SKM-1 treated with dmso at 0.1 percent for 144 hours (cell line): ENCODE measurements around the gene NGEF.

Source experiments
- DNase-seq: peaks from one replicate; lab custom pipeline; 2025; ENCODE audit not compliant: unreplicated experiment; lab: John Stamatoyannopoulos, UW

Gene NGEF

DNA sequence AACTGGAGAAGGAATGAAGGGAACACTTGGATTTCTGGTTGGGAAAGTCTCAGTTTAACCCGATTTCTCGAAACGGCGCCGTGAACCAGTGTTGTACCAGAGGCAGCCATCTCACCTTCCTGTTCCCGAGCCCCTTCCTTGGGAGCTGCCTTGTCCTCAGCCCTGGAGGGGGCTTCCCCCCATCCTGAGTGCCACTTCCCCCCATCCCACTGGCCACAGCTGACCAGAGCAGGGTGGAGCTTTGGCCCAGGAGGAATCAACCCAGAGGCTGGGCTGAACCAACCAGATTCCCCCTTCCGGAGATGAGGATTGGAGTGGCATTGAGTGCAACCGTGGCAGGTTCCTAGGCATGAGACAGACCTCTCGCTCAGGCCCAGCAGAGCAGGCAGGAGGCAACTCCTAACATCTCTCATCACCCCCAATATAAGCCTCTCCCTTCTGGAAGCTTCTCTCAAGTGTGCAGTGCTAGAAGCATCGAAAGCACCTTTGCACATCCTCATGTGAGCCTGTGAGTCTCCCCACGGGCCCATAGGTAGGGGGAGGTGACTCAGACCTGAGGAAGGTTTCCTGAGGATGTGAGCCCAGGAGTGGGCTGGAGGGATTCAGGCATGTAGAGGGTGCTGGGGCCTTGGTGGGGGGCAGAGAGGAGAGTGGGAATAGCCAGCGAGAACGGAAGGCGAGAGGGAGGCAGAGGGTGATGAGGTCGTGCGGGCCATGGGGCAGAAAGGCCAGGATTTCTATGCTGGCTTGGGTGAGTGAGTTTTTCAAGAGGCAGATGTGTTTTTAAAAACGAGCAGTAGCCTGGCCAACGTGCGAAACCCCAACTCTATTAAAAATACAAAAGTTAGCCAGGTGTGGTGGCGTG is 11.9 kb downstream of the NGEF start:
- DNase-seq = no peak

DNA sequence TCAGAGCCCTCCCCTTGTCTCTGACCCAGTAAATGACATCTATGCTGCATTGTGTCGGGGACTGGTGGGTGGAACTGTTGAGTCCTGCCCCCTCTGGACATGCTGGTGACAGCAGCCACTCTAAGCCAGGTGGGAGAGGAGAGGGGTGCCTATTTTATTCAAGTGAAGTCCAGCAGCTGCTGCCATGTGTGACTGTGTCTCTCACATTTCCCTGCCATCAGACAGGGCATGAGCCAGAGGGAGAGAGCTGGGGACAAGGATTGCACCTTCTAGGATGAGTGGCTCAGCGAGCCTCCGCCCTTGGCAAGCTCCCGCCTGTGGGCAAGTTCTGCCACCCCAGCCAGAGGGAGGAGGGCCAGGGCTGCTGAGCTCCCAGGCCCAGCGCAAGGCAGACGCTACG is 13.7 kb downstream of the NGEF start:
- no peak for DNase-seq

DNA sequence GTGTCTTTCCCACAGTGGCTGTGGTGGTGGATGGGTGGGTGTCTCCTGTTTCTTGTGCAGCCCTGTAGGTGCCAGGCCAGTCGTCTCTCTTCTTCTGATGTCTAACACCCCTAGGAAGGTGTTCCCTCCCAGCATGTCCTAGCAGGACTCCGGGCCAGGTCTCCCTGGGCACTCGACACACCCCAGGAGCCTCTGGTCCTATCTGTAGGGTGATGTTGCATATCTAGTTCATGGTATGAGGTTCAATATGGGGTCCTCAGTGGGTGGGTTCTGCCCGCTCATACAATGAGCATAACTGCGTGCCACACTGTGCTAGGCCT is 14.4 kb downstream of the NGEF start:
- DNase-seq = no peak

DNA sequence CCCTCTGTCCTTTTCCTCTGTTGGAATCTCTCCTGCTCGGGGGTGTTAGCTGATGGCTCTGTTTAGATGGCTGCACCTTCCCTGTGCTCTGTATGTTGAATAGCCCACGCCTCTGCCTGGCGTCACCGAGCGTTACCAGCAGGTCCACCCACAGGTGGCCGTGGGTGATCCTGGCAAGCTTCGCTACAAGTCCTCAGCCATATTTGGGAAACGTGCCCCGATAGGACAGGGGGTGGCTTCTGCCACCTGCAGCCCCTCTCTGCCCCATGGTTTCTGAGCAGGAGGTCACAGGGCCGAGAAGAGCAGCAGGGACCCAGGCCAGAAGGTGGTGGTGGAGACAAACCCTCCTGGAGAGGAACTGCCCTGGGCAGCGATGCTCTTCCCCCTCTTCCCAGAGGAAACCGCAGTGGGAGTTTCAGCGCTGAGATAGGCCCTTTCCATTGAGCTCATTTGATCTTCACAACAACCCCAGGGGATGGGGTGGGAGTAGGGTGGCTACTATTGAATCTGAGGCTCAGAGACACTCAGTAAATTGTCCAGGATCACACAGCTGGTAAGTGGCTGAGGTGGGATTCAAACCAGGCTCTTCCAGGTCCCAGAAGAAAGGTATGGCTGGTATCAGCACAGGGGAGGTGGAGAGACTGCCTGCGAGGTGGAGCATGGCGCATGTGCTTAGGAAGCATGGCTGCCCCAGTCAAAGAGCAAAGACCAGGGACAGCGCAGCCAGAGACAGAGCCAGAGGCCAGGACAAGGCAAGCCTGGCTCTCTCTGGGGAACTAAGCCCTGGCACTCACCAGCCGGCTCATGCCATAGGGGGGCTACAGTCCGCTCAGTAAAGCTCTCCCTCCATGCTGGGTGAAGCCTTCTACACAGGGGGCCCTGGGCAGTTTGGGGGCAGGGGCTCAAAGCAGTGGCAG is 15.0 kb downstream of the NGEF start:
- no peak for DNase-seq

DNA sequence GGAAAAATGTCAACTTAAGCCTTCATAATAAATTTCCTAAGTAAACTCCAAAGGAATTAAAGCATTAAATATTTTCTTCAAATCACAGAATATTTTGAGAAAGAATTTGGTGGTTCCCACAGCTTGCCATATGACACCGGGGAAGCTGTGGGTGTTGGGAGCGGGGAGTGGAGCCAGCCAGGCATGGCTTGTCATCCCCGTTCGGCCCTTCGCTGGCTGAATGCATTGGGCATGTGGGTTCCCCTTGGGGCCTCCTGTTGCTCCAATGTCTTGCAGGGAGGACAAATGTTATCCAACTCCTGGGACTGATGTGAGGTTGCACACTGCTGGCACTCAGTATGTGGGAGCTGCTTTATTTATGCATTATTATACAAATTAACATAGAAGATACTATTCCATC is 18.6 kb downstream of the NGEF start:
- DNase-seq = no peak

DNA sequence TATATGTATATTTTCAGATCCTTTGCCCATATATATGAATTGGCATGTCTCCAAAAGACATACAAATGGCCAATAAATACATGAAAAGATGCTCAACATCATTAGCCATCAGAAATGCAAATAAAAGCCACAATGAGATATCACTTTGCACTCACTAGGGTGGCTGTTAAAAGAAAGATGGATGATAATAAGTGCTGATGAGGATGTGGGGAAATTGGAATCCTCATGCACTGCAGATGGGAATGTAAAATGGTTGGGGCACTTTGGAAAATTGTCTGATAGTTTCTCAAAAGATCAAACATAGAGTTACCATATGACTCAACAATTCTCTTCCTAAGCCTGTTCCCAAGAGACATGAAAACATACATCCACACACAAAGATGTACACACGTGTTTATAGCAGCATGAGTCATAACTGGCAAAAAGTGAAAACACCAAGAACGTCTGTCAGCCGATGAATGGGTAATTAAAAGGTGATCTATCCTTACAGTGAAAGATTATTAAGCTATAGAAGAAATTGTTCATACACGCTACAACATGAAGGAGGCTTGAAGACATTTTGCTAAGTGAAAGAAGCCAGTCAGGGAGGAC is 19.7 kb downstream of the NGEF start:
- DNase-seq = no peak

DNA sequence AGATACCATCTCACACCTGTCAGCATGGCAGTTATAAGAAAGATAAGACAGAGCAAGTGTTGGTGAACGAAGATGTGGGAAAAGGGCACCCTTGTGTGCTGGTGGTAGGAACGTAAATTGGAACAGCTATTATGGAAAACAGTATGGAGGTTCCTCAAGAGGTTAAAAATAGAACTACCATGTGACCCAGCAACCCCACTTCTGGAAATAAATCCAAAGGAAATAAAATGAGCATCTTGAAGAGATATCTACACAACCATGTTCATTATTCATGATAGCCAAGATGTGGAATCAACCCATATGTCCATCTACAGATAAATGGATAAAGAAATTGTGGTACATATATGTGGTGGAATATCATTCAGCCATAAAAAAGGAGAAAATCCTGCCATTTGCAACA is 26.9 kb downstream of the NGEF start:
- DNase-seq = no peak

DNA sequence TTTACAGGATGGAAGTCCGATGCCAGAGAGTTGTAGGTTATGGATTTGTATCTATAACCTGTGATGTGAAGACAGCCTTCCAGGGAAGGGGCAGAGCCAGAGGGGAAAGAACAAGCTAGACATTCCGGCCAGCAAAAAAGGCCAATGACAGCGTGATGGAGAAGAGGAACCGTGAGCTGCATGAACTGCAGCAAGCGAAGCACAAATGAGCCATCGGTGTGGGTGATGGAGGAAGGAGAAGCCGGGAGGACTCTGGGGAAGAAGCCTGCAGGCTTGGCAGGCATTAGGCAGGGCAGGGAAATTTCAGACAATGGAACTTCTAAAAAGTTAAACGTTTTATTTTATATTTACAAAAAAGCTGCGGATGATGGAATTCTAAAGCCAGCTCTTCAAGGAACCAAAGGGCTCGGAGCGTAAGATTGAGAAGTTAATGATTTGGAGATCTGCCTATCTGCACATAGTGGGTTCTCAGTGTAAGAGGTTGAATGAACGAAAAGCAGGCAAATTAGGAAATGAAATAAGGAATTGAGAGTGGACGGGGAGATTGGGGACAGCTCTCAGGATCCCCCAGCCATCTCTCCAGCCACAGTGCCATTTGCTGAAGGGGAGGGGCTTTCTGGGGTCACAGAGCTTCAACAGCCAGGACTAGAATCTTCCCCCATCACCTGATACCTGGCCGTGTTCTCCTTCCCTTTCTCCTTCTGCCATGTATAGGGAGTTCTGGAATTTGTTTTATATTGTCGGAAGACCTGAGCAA is 28.4 kb downstream of the NGEF start:
- DNase-seq = no peak

DNA sequence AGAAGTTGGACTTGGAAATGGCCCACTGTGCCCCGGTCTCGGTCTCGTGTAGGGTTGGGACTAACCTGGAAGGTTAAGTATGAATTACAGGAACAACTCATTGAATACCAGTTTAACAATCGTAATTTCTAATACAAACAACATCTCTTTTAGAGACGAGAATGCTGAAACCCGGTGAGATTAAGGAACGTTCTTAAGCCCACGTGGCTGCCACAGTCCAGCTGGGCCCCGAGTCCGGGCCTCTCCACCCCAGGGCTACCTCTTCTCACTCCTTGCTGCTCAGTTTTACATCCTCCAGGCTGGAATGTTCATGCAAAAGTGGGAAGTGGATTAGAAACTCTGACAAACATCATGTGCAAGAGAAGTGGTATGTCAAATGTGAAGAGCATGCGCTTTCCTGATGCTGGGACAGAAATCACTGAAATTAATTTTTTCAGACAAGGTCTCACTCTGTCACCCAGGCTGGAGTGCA is 29.4 kb downstream of the NGEF start:
- no peak for DNase-seq

DNA sequence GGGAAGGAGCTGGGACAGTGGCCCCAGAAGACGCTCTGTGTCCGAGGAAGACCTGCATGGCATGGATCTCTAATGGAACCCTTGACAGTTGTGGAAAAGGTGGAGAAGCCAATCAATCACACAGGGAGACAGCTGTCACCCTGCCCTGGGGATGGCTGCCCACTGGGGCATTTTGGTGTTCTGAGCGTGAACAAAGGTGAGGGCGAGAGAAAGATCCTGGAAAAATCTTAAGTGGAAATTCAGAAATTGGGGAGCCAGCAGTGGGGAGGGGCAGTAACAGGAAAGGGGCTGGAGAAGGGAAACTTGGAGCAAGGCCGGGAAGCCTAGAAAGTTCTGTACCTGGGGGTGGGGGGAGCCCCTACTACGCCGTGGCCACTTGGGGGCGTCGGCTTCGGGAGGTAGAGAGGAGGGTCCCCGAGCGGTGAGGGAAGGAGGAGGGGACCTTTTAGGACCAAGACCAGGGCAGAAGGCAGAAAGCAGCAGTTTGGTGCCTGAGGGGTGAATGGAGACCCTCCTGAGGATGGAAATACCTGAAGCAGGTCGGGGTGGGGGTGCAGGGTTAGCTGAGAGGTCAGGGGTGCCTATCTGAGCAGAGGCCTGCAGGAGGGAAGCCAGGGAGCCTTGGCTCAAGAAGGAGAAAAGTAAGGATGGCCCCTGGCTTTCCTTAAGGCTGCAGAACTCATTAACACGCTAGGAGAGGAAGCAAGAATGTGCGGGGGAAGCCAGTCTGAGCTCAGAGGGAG is 30.0 kb downstream of the NGEF start:
- no peak for DNase-seq

DNA sequence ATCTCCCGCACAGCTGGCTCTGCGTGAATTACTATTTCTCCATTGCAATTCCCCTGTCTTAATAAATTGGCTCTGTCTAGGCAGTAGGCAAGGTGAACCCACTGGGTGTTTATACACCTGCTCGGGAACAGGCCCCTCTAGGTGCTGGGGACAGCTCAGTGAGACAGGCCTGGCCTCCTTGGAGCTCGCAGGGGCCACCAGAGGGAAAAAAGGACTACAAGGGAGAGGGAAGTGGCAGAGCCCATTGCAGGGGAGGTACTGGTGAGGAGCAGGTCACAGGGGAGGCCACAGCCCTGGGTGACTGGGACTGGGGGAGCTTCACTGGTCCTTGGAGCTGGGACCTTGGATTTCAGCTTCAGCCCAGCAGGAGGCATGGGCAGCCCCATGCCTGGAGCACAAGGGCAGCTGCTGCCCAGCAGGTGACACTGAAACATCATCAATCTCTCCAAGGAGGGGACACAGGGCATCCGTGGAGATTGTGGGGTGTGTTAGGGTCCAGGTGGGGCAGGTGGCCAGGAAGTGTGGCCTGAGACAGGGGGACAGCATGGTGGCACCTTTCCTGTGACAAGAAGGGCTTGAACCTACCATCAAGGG is 31.2 kb downstream of the NGEF start:
- DNase-seq = no peak

DNA sequence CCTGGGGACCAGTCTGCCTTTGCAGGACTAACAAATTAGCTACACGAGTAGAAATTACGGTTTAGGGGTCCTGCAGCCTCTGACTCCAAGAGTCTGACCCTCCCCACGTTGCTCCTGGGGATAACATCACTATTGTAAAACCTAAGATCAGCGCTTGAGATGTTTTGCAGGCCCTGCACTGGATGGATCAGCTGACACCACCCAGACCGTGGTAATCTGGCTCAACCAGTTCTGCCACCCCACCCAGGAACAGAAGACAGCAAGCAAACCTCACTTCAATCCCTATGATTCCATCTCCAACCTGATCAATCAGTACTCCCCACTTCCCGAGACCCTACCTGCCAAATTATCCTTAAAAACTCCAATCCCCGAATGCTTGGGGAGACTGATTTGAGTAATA is 31.7 kb downstream of the NGEF start:
- no peak for DNase-seq

DNA sequence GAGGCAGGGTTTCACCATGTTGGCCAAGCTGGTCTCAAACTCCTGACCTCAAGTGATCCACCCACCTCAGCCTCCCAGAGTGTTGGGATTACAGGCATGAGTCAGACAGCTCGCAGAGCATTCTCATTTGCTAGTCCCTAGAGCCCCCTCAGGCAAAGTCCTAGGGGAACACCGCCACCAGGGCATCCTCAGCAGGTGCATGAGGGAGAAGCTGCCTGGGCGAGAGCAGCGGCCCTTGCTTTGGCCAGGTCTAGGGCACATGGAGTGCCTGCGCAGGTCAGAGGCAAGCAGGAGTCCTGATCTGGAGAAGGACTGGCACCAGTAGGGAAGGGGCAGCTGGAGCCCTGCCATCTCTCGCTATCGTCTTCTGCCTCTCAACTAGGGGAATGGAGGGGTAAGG is 32.4 kb downstream of the NGEF start:
- DNase-seq = no peak

DNA sequence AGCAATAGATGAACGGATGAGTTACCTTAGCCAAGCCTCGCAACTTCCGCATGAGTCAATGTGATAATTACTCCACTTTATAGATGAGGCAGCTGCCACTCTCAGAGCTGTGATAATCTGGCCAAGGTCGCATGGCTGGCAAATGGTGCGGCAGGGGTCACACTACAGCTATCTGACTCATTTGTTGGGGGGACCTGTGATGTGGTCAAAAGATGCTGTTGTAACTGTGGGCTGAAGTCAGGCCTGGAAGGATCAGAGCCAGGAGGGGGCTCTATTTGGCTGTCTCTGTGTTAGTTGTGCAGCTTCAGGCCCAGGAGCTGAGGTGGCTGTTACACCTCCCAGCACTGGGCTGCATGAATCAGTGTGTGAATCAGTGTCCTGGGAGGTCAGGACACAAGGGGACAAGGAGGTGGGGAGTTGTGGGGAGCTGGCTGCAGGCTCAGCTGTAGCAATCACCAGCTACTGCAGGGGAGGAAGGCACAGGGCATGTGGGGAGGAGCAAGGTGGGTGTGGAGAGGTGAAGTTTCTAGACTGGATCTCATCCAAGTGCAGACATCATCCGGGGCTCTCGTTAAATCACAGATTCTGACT is 33.1 kb downstream of the NGEF start:
- DNase-seq = no peak

DNA sequence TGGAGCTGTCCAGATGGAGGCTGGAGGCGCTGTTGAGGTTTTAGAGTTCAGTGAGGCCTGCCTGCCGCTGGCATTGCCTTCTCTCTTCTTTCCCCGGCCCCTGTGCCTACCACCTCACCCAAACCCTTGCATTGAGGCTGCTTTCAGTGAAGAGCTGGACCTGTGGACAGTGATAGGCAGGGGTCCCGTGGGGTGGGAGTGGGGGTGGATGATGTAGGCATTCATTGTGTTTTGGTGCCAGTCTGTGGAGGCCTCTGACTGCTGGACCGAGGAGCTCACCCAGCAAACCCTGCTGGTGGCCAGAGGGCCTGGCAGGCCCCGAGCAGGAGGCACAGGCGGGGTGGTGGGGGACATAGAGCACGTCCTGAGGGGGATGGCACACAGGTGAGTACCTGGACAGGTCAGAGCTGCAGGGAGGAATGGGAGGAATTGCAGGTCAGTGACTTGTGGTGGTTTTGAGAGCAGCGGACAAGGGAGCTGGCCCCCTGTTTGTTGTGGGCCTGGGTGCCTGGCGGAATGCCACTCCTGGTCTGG is 35.6 kb downstream of the NGEF start:
- DNase-seq = no peak

DNA sequence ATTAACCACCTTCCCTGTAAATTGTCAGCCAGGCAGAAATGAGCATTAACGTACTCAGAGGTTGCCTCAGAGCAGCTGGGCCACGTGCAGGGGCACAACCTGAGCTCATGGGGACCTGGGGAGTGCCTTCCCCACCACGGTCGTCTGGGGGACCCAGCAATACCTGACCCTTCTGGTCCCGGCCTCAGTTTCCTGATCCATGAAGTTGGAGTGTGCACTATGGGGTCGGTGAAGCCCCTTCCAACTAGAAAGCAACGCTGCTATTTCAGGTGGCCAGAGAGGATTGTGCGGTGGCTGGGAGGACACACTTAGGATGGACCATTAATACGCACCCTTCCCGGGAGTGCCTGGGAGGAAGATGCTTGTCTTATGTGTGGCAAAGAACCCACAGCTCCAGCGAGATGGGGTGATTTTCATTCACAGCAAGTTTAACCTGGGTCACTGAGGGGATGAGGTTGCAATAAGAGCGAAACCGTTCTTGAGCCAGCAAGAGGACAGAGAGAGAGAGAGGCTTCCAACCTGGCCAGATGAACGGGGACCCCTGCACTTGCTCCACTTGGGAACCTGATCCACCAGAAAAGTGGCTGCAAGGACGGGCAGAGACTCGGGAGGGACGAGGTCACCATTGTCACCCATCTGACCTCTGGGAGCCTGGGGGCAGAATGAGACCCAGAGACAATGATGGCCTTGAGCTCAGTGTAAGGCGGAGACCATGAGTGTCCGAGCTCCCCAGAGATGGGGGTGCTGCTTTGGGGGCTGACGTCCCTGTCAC is 36.2 kb downstream of the NGEF start:
- no peak for DNase-seq

DNA sequence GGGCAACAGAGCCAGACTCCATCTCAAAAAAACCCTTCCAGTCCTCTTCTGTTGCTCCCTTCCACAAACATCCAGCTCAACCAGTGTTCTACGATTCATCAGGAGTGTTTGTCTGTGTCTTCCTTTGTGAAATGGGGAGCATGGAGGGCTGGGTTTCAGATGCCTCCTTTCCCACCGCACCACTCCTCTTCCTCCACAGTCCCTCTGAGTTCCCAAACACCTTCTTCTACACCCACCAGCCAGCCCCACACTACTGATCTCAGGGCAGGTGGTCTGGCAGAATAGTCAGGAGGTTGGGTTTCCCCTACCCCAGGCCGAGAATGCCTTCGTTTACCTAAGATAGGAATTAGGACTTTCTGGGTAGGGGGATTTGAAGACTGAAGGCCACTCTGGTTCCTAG is 36.9 kb downstream of the NGEF start:
- no peak for DNase-seq

DNA sequence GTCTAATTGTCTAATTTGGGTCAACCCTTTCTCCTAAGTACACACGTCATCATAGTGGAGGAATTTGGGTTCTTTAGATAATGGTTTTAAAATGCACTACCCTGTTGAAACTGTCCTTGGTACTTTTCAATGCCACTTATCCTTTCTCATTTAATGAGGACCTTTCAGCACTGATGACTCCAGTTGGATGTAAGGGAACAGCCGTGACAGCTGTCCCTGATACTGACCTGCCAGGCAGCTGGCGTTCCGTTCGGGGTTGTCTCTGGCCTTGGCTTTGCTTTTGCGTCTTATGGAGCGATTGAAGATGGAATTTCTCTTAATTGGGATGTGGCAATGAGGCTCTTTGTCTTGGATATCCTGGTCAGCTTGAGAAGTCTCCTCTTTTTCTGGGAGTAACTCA is 38.7 kb downstream of the NGEF start:
- no peak for DNase-seq

DNA sequence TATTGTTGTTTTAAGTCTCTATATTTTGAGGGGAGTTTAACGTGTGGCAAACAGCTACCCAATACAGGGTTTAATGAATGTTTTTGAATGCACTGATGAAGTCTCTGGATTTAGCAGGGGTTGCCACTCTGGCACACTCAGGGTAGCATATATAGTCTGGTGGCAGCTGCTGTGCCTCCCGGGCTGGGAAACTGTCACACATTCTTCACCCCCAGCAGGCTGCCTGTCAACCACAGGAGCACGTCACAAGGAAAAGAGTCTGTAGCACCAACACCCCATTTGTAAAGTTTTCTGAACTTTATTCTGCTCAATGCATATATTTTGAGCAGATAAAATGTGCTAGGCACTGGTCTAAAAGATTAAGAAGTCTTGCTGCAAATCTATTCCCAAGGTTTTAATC is 39.3 kb downstream of the NGEF start:
- no peak for DNase-seq
